Stimulated activated memory B cell treated with anti-CD40 and anti-IgM and Interleukin-4, amounts not matched to agents 10 μg/mL and 1 μg/mL and 100 μg/mL, for 72 hours (primary cell): Measurements from ENCODE around the gene EHMT1.

Experiments used
- ATAC-seq: fragments of 150-1000 bp; cut with Tn5 transposase; 2 replicates; pipeline ENCODE4 v1.10.0; 2021
- H3K27ac Mint-ChIP-seq: one replicate; pipeline ENCODE4 v1.8.0; 2022; ENCODE audit warnings: mild to moderate bottlenecking, mixed read lengths
- H3K27me3 Mint-ChIP-seq: one replicate; pipeline ENCODE4 v1.8.0; 2022; ENCODE audit warnings: mixed read lengths
- H3K36me3 Mint-ChIP-seq: one replicate; pipeline ENCODE4 v1.8.0; 2022; ENCODE audit warnings: mixed read lengths
- H3K4me1 Mint-ChIP-seq: one replicate; pipeline ENCODE4 v1.8.0; 2022; ENCODE audit warnings: mixed read lengths
- H3K4me3 Mint-ChIP-seq: one replicate; pipeline ENCODE4 v1.8.0; 2022; ENCODE audit warnings: mild to moderate bottlenecking, moderate library complexity, mixed read lengths
- H3K9me3 Mint-ChIP-seq: one replicate; pipeline ENCODE4 v1.8.0; 2022; ENCODE audit warnings: mixed read lengths

The EHMT1 gene

DNA sequence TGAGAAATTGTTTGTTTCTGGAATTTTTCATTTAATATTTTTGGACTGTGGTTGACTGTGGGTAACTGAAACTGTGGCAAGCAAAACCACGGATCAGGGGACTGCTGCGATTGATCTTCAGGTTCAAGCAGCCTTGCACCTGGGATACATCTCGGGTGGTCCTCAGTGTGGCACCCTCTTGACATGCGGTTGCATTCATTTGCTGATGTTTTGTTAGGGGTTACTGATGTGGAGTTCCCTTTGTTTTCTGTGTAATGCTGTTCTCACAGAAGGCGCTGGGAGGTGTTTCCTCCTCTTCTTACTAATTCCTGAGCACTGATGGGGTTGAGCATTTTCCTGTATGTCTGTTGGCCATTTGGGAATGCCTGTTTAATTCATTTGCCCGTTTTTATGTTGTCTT lies 60.4 kb downstream of the EHMT1 start:
- Mint-ChIP-seq H3K27me3 (no peaks in the 10 kb centered on the region), H3K9me3 (no peaks in the 10 kb centered on the region), H3K4me1 (peaks cover 68% of the 10 kb centered on the region), H3K36me3 (peaks cover 25% of the 10 kb centered on the region), H3K27ac (peak overlapping the region; percentile 70), H3K4me3 (peak overlapping the region; percentile 21)
- peak; percentile 80 for ATAC-seq

DNA sequence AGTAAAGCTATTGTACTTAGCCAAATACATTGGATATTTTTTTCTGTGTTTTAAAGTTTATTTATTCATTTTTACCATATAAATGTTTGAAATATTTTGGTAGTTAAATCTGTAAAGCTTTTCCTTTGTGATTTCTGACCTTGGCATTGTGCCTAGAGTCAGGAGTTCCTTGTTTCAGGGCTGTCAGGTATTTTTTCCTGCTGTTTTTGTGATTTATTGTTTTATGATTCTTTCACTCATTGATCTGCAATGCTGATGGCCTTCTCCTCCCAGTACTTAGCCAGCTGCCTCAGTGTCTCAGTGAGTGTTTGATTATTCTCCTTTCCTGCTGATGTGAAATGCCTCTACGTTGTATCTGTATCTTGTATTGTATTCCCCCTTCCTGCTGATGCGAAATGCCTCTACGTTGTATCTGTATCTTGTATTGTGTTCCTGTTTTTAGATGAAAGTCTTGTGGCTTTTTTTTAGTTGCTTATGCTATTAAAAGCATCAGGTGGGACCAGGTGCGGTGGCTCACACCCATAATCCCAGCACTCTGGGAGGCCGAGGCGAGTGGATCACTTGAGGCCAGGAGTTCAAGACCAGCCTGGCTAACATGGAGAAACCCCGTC lies 61.0 kb downstream of the EHMT1 start:
- Mint-ChIP-seq H3K9me3 (no peaks in the 10 kb centered on the region), H3K27ac (peak overlapping the region; percentile 70), H3K27me3 (no peaks in the 10 kb centered on the region), H3K4me3 (peak overlapping the region; percentile 18), H3K4me1 (peaks cover 64% of the 10 kb centered on the region), H3K36me3 (peaks cover 26% of the 10 kb centered on the region)
- no peak for ATAC-seq

DNA sequence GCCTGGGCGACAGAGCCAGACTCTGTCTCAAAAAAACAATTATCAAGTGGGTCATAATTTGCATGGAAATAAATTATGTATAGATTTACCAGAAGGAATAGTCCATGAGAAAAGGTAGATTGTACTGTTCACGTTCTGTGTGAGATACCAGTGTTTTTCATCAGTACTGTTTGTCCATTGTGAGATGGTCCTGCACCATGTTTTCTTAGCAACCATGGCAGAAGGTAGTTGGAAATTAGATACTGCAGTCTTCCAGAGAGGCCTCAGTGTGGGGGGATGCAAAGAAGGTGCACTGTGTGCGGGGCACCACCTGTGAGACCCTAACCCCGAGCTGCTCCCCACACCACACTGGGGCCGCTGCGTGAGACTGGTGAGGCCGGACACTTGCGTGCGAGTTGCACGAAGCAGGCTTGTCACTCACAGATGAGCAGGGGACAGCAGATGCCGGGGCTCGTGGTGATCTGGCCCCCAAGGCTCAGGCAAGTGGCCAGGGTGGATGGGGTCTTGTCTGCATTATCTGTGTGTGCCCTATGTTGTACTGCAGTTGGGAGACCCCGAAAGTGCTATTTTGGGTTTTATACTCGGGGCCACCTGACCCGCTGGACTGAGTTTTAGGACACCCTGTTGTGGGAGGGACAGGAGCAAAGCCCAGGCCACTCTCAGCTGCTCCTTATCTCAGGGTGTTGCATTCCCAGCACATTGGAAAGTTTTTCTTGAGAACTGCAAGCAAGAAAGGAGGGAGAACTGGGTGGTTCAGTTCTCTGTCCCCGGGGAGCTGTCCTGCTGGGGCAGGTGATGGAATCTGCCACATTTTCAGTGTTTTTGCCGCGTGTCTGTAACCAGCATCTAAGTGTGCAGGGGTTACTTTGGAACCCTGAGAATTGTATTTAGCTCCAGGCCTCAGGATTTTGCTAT lies 61.9 kb downstream of the EHMT1 start:
- H3K4me3 Mint-ChIP-seq, result no peak overlapping the region
- H3K4me1 Mint-ChIP-seq, result peaks cover 68% of the 10 kb centered on the region
- H3K36me3 Mint-ChIP-seq, result peaks cover 31% of the 10 kb centered on the region
- no peak for ATAC-seq
- H3K27me3 Mint-ChIP-seq, result no peaks in the 10 kb centered on the region
- H3K9me3 Mint-ChIP-seq, result no peaks in the 10 kb centered on the region
- peak overlapping the region; percentile 70 for H3K27ac Mint-ChIP-seq

DNA sequence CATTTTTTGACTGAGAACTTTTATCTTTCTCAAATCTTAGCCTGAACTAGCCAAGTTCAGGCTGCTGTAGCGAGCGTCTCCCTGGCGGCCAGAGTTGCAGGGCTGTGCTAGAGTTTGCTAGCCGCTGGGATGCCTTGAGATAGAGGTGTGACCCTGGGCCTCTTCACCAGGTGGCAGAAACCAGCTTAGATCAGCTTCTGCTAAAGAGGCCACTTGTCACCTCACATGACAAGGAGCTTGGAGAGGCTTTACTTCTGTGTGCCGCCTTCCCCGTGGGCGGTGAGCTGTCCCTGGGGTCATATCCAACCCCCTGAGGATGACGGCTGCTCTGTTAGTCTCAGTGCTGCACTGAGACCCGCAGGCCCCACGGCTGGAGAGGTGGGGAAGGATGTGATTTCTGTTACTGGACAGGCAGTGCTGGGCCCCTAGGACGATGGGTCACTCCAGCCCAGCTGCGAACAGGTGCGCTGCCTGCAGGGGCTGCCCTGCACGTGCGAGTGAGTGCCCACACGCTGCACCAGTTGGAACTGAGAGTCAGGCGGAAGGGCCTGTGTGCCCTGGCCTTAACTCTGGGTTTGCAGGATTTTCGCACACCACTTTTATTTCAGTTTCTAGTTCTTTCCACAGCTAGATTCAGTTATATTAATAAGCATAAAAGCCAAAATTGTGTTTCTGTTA lies 63.8 kb downstream of the EHMT1 start:
- peak overlapping the region; percentile 10 for H3K4me3 Mint-ChIP-seq
- no peaks in the 10 kb centered on the region for H3K27me3 Mint-ChIP-seq
- peaks cover 38% of the 10 kb centered on the region for H3K36me3 Mint-ChIP-seq
- ATAC-seq, result peak; percentile 90
- H3K27ac Mint-ChIP-seq, result peak overlapping the region; percentile 70
- peaks cover 73% of the 10 kb centered on the region for H3K4me1 Mint-ChIP-seq
- no peaks in the 10 kb centered on the region for H3K9me3 Mint-ChIP-seq

DNA sequence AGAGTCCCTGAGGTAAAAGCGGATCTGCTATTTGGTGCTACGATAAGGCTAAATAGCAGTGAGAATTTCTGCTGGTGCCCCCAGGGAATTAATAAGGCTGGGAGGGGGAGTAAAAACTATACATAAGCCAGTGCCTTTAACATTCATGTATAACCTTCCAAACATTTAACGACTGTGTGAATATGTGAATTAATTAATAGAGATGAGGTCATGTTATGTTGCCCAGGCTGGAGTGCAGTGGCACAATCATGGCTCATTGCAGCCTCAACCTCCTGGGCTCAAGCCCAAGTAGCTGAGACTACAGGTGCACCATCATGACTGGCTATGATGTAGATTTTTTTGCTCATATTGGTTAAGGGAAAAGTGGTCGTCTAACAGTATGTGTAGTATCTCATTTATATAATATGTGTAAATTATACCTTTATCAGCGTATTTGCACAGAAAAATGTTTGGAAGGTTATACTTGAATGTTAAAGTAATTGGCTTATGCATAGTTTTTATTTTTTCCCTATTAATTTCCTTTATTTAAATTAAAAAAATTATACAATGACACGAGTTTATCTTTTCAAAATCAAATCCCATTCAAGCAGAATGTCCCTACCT lies 64.6 kb downstream of the EHMT1 start:
- H3K36me3 Mint-ChIP-seq, result peaks cover 37% of the 10 kb centered on the region
- peak overlapping the region; percentile 70 for H3K27ac Mint-ChIP-seq
- peaks cover 73% of the 10 kb centered on the region for H3K4me1 Mint-ChIP-seq
- no peaks in the 10 kb centered on the region for H3K9me3 Mint-ChIP-seq
- H3K4me3 Mint-ChIP-seq, result no peak overlapping the region
- ATAC-seq, result no peak
- H3K27me3 Mint-ChIP-seq, result no peaks in the 10 kb centered on the region

DNA sequence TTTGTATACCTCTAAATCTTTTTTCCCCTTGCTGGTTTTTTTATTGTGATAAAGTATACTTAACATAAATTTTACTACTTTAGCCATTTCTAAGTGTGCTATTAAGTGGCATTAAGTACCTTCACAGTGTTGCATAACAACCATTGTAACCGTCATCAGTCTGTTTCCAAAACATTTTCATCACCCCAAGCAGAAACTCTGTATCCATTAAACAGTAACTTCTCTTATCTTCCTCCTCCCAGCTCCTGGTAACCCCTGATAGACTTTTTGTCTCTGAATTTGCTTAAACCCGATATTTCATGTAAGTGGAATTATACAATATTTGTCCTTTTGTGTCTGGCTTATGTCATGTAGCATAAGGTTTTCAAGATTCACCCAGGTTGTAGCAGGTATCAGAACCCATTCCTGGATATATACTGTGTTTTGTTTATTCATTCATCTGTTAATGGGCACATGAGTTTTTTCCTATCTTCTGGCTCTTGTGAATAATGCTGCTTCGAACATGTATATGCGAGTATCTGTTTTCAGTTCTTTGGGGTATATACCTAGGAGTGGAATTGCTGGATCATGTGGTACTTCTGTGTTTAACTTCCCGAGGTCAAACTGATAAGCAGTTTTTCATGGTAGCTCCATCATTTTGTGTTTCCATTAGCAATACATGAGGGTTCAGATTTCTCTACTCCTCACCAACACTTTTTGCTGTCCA lies 66.4 kb downstream of the EHMT1 start:
- no peak for ATAC-seq
- Mint-ChIP-seq H3K27ac (no peak overlapping the region), H3K4me3 (no peak overlapping the region), H3K36me3 (peaks cover 50% of the 10 kb centered on the region), H3K27me3 (no peaks in the 10 kb centered on the region), H3K9me3 (no peaks in the 10 kb centered on the region), H3K4me1 (peaks cover 74% of the 10 kb centered on the region)

DNA sequence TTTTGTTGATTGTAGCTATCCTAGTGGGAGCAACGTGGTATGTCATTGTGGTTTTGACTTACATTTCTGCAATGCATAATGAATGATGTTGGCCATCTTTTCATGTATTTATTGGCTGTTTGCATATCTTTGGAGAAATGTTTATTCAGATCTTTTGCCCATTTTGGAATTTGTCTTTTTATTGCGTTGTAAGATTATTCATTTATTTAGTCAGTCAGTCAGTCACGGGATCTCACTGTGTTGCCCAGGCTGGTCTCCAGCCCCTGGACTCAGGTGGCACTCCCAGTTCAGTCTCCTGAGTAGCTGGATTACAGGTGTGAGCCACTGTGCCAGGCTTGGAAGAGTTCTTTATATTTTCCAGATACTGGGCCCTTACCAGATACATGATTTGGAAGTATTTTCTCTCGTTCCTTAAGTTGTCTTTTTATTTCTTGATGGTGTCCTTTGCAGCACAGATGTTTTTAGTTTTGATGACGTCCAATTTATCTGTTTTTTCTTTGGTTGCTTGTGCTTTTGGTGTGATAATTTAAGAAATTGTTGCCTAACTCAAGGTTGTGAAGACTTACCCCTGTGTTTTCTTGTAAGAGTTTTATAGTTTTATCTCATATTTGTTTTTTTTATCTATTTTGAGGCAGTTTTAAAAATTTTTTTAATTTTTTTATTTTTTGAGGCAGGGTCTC lies 67.1 kb downstream of the EHMT1 start:
- H3K36me3 Mint-ChIP-seq, result peaks cover 50% of the 10 kb centered on the region
- no peak overlapping the region for H3K4me3 Mint-ChIP-seq
- no peak for ATAC-seq
- H3K9me3 Mint-ChIP-seq, result no peaks in the 10 kb centered on the region
- no peaks in the 10 kb centered on the region for H3K27me3 Mint-ChIP-seq
- H3K4me1 Mint-ChIP-seq, result peaks cover 74% of the 10 kb centered on the region
- no peak overlapping the region for H3K27ac Mint-ChIP-seq

DNA sequence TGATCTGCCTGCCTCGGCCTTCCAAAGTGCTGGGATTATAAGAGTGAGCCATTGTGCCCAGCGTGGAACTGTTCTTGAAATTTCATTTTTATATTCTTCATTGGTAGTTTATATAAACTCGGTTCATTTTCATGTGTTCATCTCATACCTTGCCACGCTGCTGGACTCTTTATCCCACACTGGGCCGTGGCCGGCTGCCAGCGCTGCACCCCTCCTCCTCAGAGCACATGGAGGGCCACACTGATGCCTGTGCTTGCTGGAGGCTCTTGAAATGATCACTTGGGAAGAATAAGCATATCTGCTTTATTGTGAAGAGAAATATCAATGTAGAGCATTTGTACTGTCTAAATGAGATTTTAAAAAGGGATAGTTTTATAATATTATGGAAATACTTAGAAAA lies 69.5 kb downstream of the EHMT1 start:
- H3K27me3 Mint-ChIP-seq, result no peaks in the 10 kb centered on the region
- no peak for ATAC-seq
- no peak overlapping the region for H3K4me3 Mint-ChIP-seq
- peaks cover 73% of the 10 kb centered on the region for H3K4me1 Mint-ChIP-seq
- no peaks in the 10 kb centered on the region for H3K9me3 Mint-ChIP-seq
- peaks cover 49% of the 10 kb centered on the region for H3K36me3 Mint-ChIP-seq
- peak overlapping the region; percentile 48 for H3K27ac Mint-ChIP-seq

DNA sequence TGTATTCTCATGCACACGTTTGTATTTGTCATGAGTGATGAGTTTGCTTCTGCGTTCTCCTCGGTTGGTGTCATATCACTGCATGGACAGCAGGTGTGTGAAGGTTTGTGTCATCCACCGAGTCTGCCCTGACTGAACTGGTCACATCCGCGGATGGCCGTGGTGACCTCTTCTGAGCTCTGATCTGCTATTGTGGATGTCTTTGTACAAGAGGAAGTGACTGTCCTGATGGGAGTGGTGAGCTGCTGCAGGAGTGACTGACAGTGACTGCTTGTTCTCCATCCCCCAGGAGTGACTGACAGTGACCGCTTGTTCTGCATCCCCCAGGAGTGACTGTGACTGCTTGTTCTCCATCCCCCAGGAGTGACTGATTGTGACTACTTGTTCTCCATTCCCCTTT lies 69.9 kb downstream of the EHMT1 start:
- peaks cover 71% of the 10 kb centered on the region for H3K4me1 Mint-ChIP-seq
- no peak overlapping the region for H3K4me3 Mint-ChIP-seq
- ATAC-seq, result no peak
- peaks cover 49% of the 10 kb centered on the region for H3K36me3 Mint-ChIP-seq
- H3K9me3 Mint-ChIP-seq, result no peaks in the 10 kb centered on the region
- peak overlapping the region; percentile 48 for H3K27ac Mint-ChIP-seq
- H3K27me3 Mint-ChIP-seq, result no peaks in the 10 kb centered on the region

DNA sequence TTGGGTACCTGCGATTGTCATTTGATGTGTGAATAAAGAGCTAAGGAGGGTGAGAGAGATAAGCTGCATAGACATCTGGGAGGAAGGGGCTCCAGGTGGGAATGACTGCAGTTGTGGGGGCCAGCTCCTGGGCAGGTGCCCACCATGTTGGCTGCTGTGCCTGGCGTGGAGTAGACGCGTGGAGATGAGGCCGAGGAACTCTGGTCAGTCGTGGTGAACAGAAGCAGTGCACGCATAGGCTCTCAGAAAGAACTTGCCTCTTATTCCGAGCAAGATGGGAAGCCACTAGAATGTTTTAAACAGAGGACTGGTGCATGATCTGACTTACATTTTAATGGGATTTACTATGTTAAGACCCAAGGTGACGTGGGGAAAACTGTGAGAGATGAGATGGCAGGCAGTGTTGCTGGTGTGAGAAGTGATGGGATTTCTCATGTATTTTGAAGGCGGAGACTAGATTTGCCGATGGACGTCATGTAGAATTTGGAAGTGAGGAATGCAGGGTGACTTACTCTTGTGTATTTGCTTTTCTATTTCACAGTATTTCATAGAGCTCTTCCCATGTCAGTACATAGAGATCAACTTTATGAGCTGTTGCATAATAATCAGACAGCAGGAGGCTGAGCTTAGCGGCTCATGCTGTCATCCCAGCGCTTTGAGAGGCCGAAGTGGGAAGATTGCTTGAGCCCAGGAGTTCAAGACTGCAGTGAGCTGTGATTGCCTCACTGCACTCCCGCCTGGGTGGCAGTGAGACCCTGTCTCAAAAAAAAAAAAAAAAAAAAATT lies 71.1 kb downstream of the EHMT1 start:
- H3K27ac Mint-ChIP-seq, result peak overlapping the region; percentile 78
- H3K4me1 Mint-ChIP-seq, result peaks cover 76% of the 10 kb centered on the region

DNA sequence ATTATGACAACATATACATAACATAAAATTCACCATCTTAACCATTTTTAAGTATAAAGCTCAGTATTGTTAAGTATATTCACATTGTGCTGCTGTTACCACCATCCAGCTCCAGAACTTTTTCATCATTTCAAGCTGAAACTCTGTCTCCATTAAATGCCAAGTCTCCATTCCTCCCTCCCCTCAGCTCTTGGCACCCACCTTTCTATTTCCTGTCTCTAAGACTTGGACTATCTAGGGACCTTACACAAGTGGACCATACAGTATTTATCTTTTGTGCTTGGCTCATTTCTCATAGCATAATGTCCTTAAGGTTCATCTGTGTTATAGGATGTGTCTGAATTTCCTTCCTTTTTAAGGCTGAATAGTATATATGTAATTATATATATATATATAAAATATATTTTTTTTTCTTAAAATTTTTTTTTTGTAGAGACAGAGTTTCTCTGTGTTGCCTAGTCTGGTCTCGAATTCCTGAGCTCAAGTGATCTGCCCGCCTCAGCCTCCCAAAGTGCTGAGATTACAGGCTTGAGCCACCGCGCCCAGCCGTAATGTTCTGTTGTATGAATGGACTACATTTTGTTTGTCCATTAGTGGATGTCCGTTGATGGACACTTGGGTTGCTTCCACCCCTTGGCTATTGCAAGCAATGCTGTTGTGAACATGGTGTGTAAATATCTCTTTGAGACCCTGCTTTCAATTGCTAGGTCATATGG lies 72.3 kb downstream of the EHMT1 start:
- Mint-ChIP-seq H3K9me3 (no peaks in the 10 kb centered on the region), H3K36me3 (peaks cover 40% of the 10 kb centered on the region), H3K4me1 (peaks cover 74% of the 10 kb centered on the region), H3K27ac (peak overlapping the region; percentile 78), H3K27me3 (no peaks in the 10 kb centered on the region), H3K4me3 (no peak overlapping the region)
- no peak for ATAC-seq

More for the DNA sequence above, 71.1 kb downstream of the EHMT1 start:
- Mint-ChIP-seq H3K9me3 (no peaks in the 10 kb centered on the region), H3K36me3 (peaks cover 47% of the 10 kb centered on the region), H3K4me3 (no peak overlapping the region), H3K27me3 (no peaks in the 10 kb centered on the region)
- ATAC-seq, result no peak

DNA sequence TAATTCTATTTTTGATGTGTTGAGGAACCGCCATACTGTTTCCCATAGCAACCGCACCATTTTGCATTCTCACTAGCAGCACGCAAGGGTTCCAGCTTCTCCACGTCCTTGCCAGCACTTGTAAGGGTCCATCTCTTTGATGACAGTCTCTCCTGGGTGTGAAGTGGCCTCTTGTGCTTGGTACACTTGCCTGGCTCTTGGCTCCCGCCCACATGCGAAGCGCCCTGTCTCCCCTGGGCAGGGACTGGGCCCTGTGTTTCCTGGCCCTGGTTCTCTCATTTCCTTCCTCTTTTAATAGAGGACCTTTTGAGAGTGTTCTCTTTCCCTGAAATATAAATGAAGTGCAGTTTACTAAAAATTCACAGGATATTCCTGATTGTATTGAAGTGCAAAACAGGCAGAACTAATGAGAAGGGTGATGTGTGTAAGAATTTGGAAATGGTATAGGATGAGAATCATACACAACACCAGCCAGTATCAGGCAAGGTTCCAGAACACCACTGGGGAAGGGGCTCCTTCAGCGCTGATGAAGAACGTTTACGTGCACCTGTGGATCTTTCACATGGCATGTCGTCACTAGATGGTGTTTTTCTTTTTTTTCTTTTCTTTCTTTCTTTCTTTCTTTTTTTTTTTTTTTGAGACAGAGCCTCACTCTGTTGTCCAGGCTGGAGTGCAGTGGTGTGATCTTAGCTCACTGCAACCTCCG lies 73.0 kb downstream of the EHMT1 start:
- ATAC-seq, result peak; percentile 81
- Mint-ChIP-seq H3K27ac (peak overlapping the region; percentile 78), H3K27me3 (no peaks in the 10 kb centered on the region), H3K4me3 (peak overlapping the region; percentile 51), H3K4me1 (peaks cover 81% of the 10 kb centered on the region), H3K36me3 (peaks cover 44% of the 10 kb centered on the region), H3K9me3 (no peaks in the 10 kb centered on the region)
